Inflammatory macrophage treated with lipopolysaccharide for 4 hours (primary cell): Measurements from ENCODE around the gene GINS1.
A peak's percentile ranks its signal among the peaks of the same experiment; 100 is the strongest.

Experiments
- DNase-seq: peaks from one replicate; pipeline ENCODE4 v3.0.0-alpha.2; 2020

Gene GINS1

GRCh38 chr20:25478889-25479568, 71.6 kb downstream of the GINS1 start:
- no peak for DNase-seq

GRCh38 chr20:25479638-25480037, 72.2 kb downstream of the GINS1 start:
- DNase-seq = no peak

GRCh38 chr20:25480156-25480555, 72.7 kb downstream of the GINS1 start:
- no peak for DNase-seq

- DNase-seq = no peak
Observed at GRCh38 chr20:25480797-25481196, 73.3 kb downstream of the GINS1 start.

GRCh38 chr20:25481235-25481917, 73.9 kb downstream of the GINS1 start:
- DNase-seq = no peak

- no peak for DNase-seq
Observed at GRCh38 chr20:25481918-25482253, 74.4 kb downstream of the GINS1 start.

GRCh38 chr20:25483431-25484132, 76.1 kb downstream of the GINS1 start:
- DNase-seq = peak; percentile 72

- no peak for DNase-seq
Observed at GRCh38 chr20:25484224-25484846, 76.9 kb downstream of the GINS1 start.

GRCh38 chr20:25484911-25485511, 77.5 kb downstream of the GINS1 start:
- DNase-seq = no peak

GRCh38 chr20:25485872-25486271, 78.4 kb downstream of the GINS1 start:
- DNase-seq = no peak

- no peak for DNase-seq
Observed at GRCh38 chr20:25486377-25486776, 78.9 kb downstream of the GINS1 start.

- no peak for DNase-seq
Observed at GRCh38 chr20:25487306-25487705, 79.8 kb downstream of the GINS1 start.

- DNase-seq = no peak
Observed at GRCh38 chr20:25487975-25488374, 80.5 kb downstream of the GINS1 start.

- DNase-seq = no peak
Observed at GRCh38 chr20:25489221-25489871, 81.9 kb downstream of the GINS1 start.

- DNase-seq = no peak
Observed at GRCh38 chr20:25490656-25491445, 83.4 kb downstream of the GINS1 start.

- no peak for DNase-seq
Observed at GRCh38 chr20:25491446-25492038, 84.1 kb downstream of the GINS1 start.

- DNase-seq = no peak
Observed at GRCh38 chr20:25493137-25493536, 85.7 kb downstream of the GINS1 start.

GRCh38 chr20:25493748-25494505, 86.5 kb downstream of the GINS1 start:
- DNase-seq = no peak

- no peak for DNase-seq
Observed at GRCh38 chr20:25494506-25495188, 87.2 kb downstream of the GINS1 start.

GRCh38 chr20:25495189-25495824, 87.8 kb downstream of the GINS1 start:
- DNase-seq = no peak
